Mammary epithelial cell (primary cell): ENCODE measurements around the gene FOXO6.

Source experiments
- EZH2 ChIP-seq: IDR thresholded peaks from 2 replicates; pipeline ENCODE4 v1.6.1; 2012; ENCODE audit warnings: low read length, inconsistent platforms, borderline replicate concordance
- TF ChIP-seq, protein P1 (sequence below), 2 donors: IDR thresholded peaks in 1 of 2; conservative IDR thresholded peaks in 1 of 2; 2 replicates each; pipeline ENCODE4 v1.5.1; 2011 to 2012; ENCODE audit warnings: inconsistent platforms in 2 of 2, low read length in 2 of 2, mild to moderate bottlenecking in 2 of 2, control low read depth in 1 of 2, low read depth in 1 of 2; ENCODE audit not compliant: insufficient read depth in 1 of 2; ENCODE audit errors: extremely low read depth in 1 of 2

DNA sequence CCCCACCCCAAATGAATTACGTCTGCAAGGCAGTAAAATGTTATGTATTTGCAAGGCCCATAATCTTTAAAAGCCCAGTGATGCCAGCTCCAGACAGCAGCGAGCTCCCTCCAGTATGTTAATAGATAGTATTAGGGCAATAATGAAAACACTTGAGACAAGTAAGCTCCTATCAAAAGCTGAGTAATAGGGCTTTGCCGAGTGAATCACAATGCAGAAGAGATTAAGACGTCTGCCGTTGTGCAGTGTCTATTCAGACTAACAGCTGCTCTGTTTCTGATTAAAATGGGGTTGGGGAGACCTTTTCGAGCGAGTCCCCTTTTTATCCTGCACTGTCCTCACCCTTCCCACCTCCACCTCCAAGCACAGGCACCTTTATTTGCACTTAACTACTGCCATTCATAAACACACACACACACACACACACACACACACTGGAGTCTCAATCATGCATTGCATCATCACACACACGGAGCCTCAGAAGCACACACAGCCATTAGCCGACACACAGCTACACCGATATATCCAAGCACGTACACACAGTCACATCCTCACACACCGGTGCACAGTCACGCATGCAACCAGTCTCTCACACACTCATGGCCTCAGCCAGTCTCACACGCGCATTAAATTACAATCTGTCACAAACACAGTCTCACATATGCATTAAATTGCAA, 46.0 kb upstream of the FOXO6 start:
- TF ChIP-seq, protein P1, sequence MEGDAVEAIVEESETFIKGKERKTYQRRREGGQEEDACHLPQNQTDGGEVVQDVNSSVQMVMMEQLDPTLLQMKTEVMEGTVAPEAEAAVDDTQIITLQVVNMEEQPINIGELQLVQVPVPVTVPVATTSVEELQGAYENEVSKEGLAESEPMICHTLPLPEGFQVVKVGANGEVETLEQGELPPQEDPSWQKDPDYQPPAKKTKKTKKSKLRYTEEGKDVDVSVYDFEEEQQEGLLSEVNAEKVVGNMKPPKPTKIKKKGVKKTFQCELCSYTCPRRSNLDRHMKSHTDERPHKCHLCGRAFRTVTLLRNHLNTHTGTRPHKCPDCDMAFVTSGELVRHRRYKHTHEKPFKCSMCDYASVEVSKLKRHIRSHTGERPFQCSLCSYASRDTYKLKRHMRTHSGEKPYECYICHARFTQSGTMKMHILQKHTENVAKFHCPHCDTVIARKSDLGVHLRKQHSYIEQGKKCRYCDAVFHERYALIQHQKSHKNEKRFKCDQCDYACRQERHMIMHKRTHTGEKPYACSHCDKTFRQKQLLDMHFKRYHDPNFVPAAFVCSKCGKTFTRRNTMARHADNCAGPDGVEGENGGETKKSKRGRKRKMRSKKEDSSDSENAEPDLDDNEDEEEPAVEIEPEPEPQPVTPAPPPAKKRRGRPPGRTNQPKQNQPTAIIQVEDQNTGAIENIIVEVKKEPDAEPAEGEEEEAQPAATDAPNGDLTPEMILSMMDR (conservative IDR thresholded peaks at IDR 0.05 in 1 of 2, IDR thresholded peaks at IDR 0.05 in 1 of 2; ENCODE audit: extremely low read depth in 1 of 2, insufficient read depth in 1 of 2, low read depth in 1 of 2, low read length in 2 of 2): no peak
- TF ChIP-seq EZH2: no peak
